HG03439 (cell line): ENCODE results near the gene PLD6.

Experiments used
- ATAC-seq: cut with Tn5 transposase; IDR thresholded peaks from one replicate; pipeline ENCODE4 v1.9.1; 2021; ENCODE audit warnings: mild to moderate bottlenecking, moderate library complexity; ENCODE audit not compliant: unreplicated experiment

Gene PLD6

GRCh38 chr17:17157041-17157440 lies 49.1 kb downstream of the PLD6 start:
- no peak for ATAC-seq

GRCh38 chr17:17156511-17156910 lies 49.6 kb downstream of the PLD6 start:
- ATAC-seq: no peak

GRCh38 chr17:17156107-17156506 lies 50.0 kb downstream of the PLD6 start:
- ATAC-seq: no peak

- ATAC-seq: no peak
Observed at GRCh38 chr17:17155568-17155967, 50.6 kb downstream of the PLD6 start.

GRCh38 chr17:17154981-17155380 lies 51.2 kb downstream of the PLD6 start:
- ATAC-seq: no peak

- no peak for ATAC-seq
Observed at GRCh38 chr17:17154556-17154955, 51.6 kb downstream of the PLD6 start.

- no peak for ATAC-seq
Observed at GRCh38 chr17:17153709-17154108, 52.4 kb downstream of the PLD6 start.

GRCh38 chr17:17153071-17153470 lies 53.1 kb downstream of the PLD6 start:
- no peak for ATAC-seq

- no peak for ATAC-seq
Observed at GRCh38 chr17:17152385-17152784, 53.7 kb downstream of the PLD6 start.

- no peak for ATAC-seq
Observed at GRCh38 chr17:17151962-17152361, 54.2 kb downstream of the PLD6 start.

- no peak for ATAC-seq
Observed at GRCh38 chr17:17151541-17151940, 54.6 kb downstream of the PLD6 start.

- no peak for ATAC-seq
Observed at GRCh38 chr17:17151055-17151454, 55.1 kb downstream of the PLD6 start.
